HepG2 (cell line): ENCODE data around the gene TSPAN3. TPM values are rescaled to one million over a fixed set of nuclear protein-coding genes. Genes with fewer than 3 reads are reported as not detected.
A peak's percentile ranks its signal among the peaks of the same experiment; 100 is the strongest.

Experiments used
- BRD4 ChIP-seq: sonication (generic); formaldehyde crosslinking; IDR thresholded peaks from 2 replicates; pipeline ENCODE4 v1.4.0; 2020; ENCODE audit warnings: missing genetic modification reagents
- GABPA ChIP-seq, 2 experiments: IDR thresholded peaks; 2 replicates each; pipeline ENCODE4 v1.6.1; 2011 to 2016; ENCODE audit warnings: low read depth in 2 of 2, low read length in 1 of 2, missing biosample characterization in 1 of 2, missing genetic modification characterization in 1 of 2
- HNF4A ChIP-seq: sonication (generic); formaldehyde crosslinking; IDR thresholded peaks from 2 replicates; pipeline ENCODE4 v1.4.0; 2020; ENCODE audit warnings: missing genetic modification reagents
- MAZ ChIP-seq, 2 experiments: sonication (generic) in 1 of 2; formaldehyde crosslinking in 1 of 2; IDR thresholded peaks; 2 replicates each; pipeline versions ENCODE4 v1.5.0 to v1.6.1; 2012 to 2020; ENCODE audit warnings: low read depth in 2 of 2, mild to moderate bottlenecking in 2 of 2, borderline replicate concordance in 1 of 2, improper control_type of control experiment in 1 of 2, low read length in 1 of 2, missing genetic modification reagents in 1 of 2, moderate library complexity in 1 of 2
- MTA3 ChIP-seq: sonication (generic); formaldehyde crosslinking; IDR thresholded peaks from 2 replicates; pipeline ENCODE4 v1.4.0; 2020; ENCODE audit warnings: missing genetic modification reagents
- PAX8 ChIP-seq: sonication (generic); formaldehyde crosslinking; IDR thresholded peaks from 2 replicates; pipeline ENCODE4 v1.8.0; 2022; ENCODE audit warnings: mild to moderate bottlenecking, missing genetic modification reagents, borderline replicate concordance
- PHB2 ChIP-seq: fragments of 450-650 bp; IDR thresholded peaks from 2 replicates; pipeline ENCODE4 v1.6.1; 2018; ENCODE audit not compliant: partially characterized antibody
- PTBP1 ChIP-seq: fragments of 200-400 bp; formaldehyde crosslinking; IDR thresholded peaks from 2 replicates; pipeline ENCODE4 v1.6.1; 2018; ENCODE audit warnings: low read length, low read depth; ENCODE audit not compliant: poor library complexity, severe bottlenecking
- SMYD3 ChIP-seq: sonication (generic); formaldehyde crosslinking; IDR thresholded peaks from 2 replicates; pipeline ENCODE4 v1.8.1; 2023; ENCODE audit warnings: mild to moderate bottlenecking, missing genetic modification reagents
- SOX6 ChIP-seq, 2 experiments: fragments of 450-650 bp in 1 of 2; sonication (generic) in 1 of 2; formaldehyde crosslinking in 1 of 2; IDR thresholded peaks; 2 replicates each; pipeline versions ENCODE4 v1.4.0 to v1.6.1; 2017 to 2020; ENCODE audit warnings: antibody characterized with exemption in 1 of 2, mild to moderate bottlenecking in 1 of 2, missing genetic modification reagents in 1 of 2
- ZFP36L1 ChIP-seq: sonication (generic); formaldehyde crosslinking; IDR thresholded peaks from 2 replicates; pipeline ENCODE4 v1.8.0; 2022; ENCODE audit warnings: mild to moderate bottlenecking, missing genetic modification reagents, moderate library complexity
- ZMYM4 ChIP-seq: sonication (generic); formaldehyde crosslinking; IDR thresholded peaks from 2 replicates; pipeline ENCODE4 v1.8.1; 2023; ENCODE audit warnings: mild to moderate bottlenecking, missing genetic modification reagents
- ZNF142 ChIP-seq: sonication (generic); formaldehyde crosslinking; IDR thresholded peaks from 2 replicates; pipeline ENCODE4 v1.4.0; 2020; ENCODE audit warnings: missing genetic modification reagents
- ZNF362 ChIP-seq: sonication (generic); formaldehyde crosslinking; IDR thresholded peaks from 2 replicates; pipeline ENCODE4 v1.4.0; 2020; ENCODE audit warnings: missing genetic modification reagents, mild to moderate bottlenecking, borderline replicate concordance
- ZNF44 ChIP-seq: sonication (generic); formaldehyde crosslinking; IDR thresholded peaks from 2 replicates; pipeline ENCODE4 v1.5.1; 2020; ENCODE audit warnings: mild to moderate bottlenecking, missing genetic modification reagents
- ZNF501 ChIP-seq: sonication (generic); formaldehyde crosslinking; IDR thresholded peaks from 2 replicates; pipeline ENCODE4 v1.5.1; 2020; ENCODE audit warnings: mild to moderate bottlenecking, moderate library complexity, missing genetic modification reagents
- ZNF607 ChIP-seq: sonication (generic); formaldehyde crosslinking; IDR thresholded peaks from 2 replicates; pipeline ENCODE4 v1.5.1; 2020; ENCODE audit warnings: missing genetic modification reagents, mild to moderate bottlenecking, borderline replicate concordance
- polyA plus RNA-seq, 8 experiments: library from polyadenylated mRNA; depleted of rRNA in 3 of 8; stranded (reverse) in 7 of 8; unstranded in 1 of 8; fragments of >200 nt; fragmentation: Illumina TruSeq in 4 of 8; extraction: Trizol in 4 of 8; gene quantifications; 2 replicates each; pipeline versions ENCODE4 v1.2.1 to v1.2.3, GENCODE V29; 2011 to 2016; ENCODE audit warnings: low read depth in 4 of 8, missing spikeins in 1 of 8, mixed read lengths in 1 of 8; ENCODE audit not compliant: insufficient read depth in 1 of 8
- total RNA-seq, 5 experiments: library from RNA; depleted of rRNA; stranded (reverse); fragments of >200 nt; fragmentation: Illumina TruSeq; extraction: Trizol; gene quantifications; 2 replicates each; pipeline ENCODE4 v1.2.3, GENCODE V29; 2016; ENCODE audit warnings: low read depth in 1 of 5
- TF ChIP-seq, protein P1 (sequence below): sonication (generic); formaldehyde crosslinking; IDR thresholded peaks from 2 replicates; pipeline ENCODE4 v1.4.0; 2020; ENCODE audit warnings: missing genetic modification reagents

Gene TSPAN3
- total and polyA plus RNA-seq, 2 of the 13 experiments (the other 11 are each of a cell fraction or from before 2014, with no cell fraction given) = 167 to 170 TPM

DNA sequence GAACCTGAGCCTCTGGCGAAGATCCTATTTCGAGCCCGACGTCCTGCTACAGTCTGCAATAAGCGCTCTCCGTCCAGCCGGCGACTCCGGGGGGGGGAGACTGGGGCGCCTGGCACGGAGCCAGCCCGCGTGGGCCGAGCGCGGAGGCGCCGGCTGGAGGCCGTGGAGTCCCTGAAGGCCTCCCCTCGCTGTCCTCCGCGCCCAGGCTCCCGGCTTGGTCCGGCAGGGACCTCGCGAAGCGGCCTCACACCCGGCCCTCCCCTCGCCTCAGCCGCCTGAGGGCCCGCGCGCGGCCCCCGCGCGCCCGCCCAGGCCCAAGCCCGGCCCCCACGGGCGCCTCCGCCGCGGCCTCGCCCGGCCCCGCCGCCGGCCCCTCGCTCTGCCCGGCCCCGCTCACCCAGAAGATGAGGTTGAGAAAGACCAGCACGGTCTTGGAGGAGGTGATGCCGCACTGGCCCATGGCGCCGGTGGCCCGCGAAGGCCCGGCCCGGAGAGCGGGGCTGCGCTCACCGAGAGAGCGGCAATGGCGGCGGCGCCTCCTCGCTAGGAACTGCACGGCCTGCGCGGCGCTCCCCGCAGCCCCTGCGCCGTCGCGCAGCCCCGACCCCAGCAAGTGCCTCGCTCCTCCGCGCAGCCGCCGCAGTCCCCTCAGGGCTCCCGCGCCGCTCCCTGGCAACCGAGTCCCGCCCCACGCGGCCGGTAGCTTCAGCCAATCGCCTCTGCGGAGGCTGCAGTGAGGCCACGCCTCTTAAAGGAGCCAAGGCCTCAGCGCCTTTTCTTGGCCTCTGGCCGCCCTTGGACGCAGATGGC lies at the start of gene TSPAN3 (continued):
- TF ChIP-seq ZNF362 (CRISPR knock-in tag) (no peak), PAX8 (CRISPR knock-in tag) (no peak), ZNF607 (CRISPR knock-in tag) (0 out of 2 replicates have a peak, but pooled peaks have one; percentile 24), ZNF501 (CRISPR knock-in tag) (0 out of 2 replicates have a peak, but pooled peaks have one; percentile 3), ZMYM4 (peak; percentile 84), GABPA (IDR thresholded peaks at IDR 0.05; ENCODE audit: low read depth, low read length) (no peak), GABPA (CRISPR knock-in tag; IDR thresholded peaks at IDR 0.05; ENCODE audit: low read depth) (no peak), ZNF142 (no peak), PHB2 (no peak), ZNF44 (CRISPR knock-in tag) (no peak), PTBP1 (no peak), BRD4 (no peak), SOX6 (IDR thresholded peaks at IDR 0.05) (no peak), SOX6 (CRISPR knock-in tag; IDR thresholded peaks at IDR 0.05) (no peak), HNF4A (no peak), MTA3 (CRISPR knock-in tag) (no peak), SMYD3 (CRISPR knock-in tag) (no peak), ZFP36L1 (CRISPR knock-in tag) (no peak), MAZ (IDR thresholded peaks at IDR 0.05; ENCODE audit: borderline replicate concordance, low read depth, low read length) (no peak), MAZ (CRISPR knock-in tag; IDR thresholded peaks at IDR 0.05; ENCODE audit: low read depth) (peak; percentile 70; the same call in 1 of the 2 replicates)
- TF ChIP-seq, protein P1, sequence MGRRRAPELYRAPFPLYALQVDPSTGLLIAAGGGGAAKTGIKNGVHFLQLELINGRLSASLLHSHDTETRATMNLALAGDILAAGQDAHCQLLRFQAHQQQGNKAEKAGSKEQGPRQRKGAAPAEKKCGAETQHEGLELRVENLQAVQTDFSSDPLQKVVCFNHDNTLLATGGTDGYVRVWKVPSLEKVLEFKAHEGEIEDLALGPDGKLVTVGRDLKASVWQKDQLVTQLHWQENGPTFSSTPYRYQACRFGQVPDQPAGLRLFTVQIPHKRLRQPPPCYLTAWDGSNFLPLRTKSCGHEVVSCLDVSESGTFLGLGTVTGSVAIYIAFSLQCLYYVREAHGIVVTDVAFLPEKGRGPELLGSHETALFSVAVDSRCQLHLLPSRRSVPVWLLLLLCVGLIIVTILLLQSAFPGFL = no peak
